Measurements from ENCODE around the gene EXOC4.

EXOC4 gene

GRCh38 chr7:133534816-133535215, 281.9 kb downstream of the EXOC4 start:
- ChIA-PET POLR2A (no interaction called here), CTCF (interaction anchor here (0.6 kb wide), 1 partner anchor 1597 kb away, joined by 3 read pairs; no protein-coding TSS in a partner anchor)
- TF ChIP-seq ZNF692 (tag by site-specific recombination; IDR thresholded peaks at IDR 0.05) (peak; percentile 88), GLIS1 (tag by site-specific recombination; IDR thresholded peaks at IDR 0.05) (0 out of 2 replicates have a peak, but pooled peaks have one; percentile 8), ZFP69B (tag by site-specific recombination; IDR thresholded peaks at IDR 0.05) (peak; percentile 53; the same call in 1 of the 2 replicates), ZNF501 (tag by site-specific recombination; IDR thresholded peaks at IDR 0.05) (no peak), PRDM6 (tag by site-specific recombination; IDR thresholded peaks at IDR 0.05) (peak; percentile 61; the same call in 1 of the 2 replicates)
- Histone ChIP-seq H3K4me3 (ENCODE audit: low read depth, low read length) (no peak overlapping the region), H3K9me3 (ENCODE audit: control insufficient read depth, insufficient read depth, low read depth, low read length) (no peaks in the 10 kb centered on the region), H3K27ac (ENCODE audit: extremely low read depth, low read depth, low read length) (no peak overlapping the region), H3K36me3 (ENCODE audit: control insufficient read depth in 2 of 2, insufficient read depth in 1 of 2, low read length in 2 of 2) (no peaks in the 10 kb centered on the region), H3K4me1 (ENCODE audit: control insufficient read depth, insufficient read depth, low read length) (no peaks in the 10 kb centered on the region)

GRCh38 chr7:133535308-133535707, 282.4 kb downstream of the EXOC4 start:
- H3K36me3 ChIP-seq (ENCODE audit: control insufficient read depth in 2 of 2, insufficient read depth in 1 of 2, low read length in 2 of 2), result no peaks in the 10 kb centered on the region
- POLR2A ChIA-PET, result no interaction called here
- no peak overlapping the region for H3K4me3 ChIP-seq (ENCODE audit: low read depth, low read length)
- H3K4me1 ChIP-seq (ENCODE audit: control insufficient read depth, insufficient read depth, low read length), result no peaks in the 10 kb centered on the region
- CTCF ChIA-PET, result interaction anchor here (0.6 kb wide), 1 partner anchor 1597 kb away, joined by 3 read pairs; no protein-coding TSS in a partner anchor
- no peak for TF ChIP-seq ZNF704 (tag by site-specific recombination; IDR thresholded peaks at IDR 0.05)
- no peak for TF ChIP-seq ZSCAN4 (tag by site-specific recombination; IDR thresholded peaks at IDR 0.05)
- no peak for TF ChIP-seq ZNF121 (tag by site-specific recombination; IDR thresholded peaks at IDR 0.05)
- no peak for TF ChIP-seq ZNF138 (tag by site-specific recombination; IDR thresholded peaks at IDR 0.05; ENCODE audit: borderline replicate concordance)
- no peak for TF ChIP-seq KLF1 (tag by site-specific recombination; IDR thresholded peaks at IDR 0.05)
- TF ChIP-seq SETDB1 (IDR thresholded peaks at IDR 0.05; ENCODE audit: insufficient read length, low read length), result no peak
- no peak for TF ChIP-seq HIC1 (tag by site-specific recombination; IDR thresholded peaks at IDR 0.05)
- TF ChIP-seq ZNF148 (tag by site-specific recombination; IDR thresholded peaks at IDR 0.05; ENCODE audit: borderline replicate concordance), result no peak
- no peak for TF ChIP-seq ZNF202 (tag by site-specific recombination; IDR thresholded peaks at IDR 0.05; ENCODE audit: borderline replicate concordance)
- TF ChIP-seq ZNF530 (tag by site-specific recombination; IDR thresholded peaks at IDR 0.05; ENCODE audit: low read depth), result no peak
- no peak for TF ChIP-seq ZNF449 (tag by site-specific recombination; IDR thresholded peaks at IDR 0.05)
- TF ChIP-seq SCRT1 (tag by site-specific recombination; IDR thresholded peaks at IDR 0.05; ENCODE audit: borderline replicate concordance), result no peak
- no peaks in the 10 kb centered on the region for H3K9me3 ChIP-seq (ENCODE audit: control insufficient read depth, insufficient read depth, low read depth, low read length)
- H3K27ac ChIP-seq (ENCODE audit: extremely low read depth, low read depth, low read length), result no peak overlapping the region
